HG02973 (cell line): ENCODE measurements around the gene HIGD1C.

Source experiments
- ATAC-seq: cut with Tn5 transposase; IDR thresholded peaks from one replicate; pipeline ENCODE4 v1.9.1; 2021; ENCODE audit warnings: moderate library complexity; ENCODE audit not compliant: unreplicated experiment

The HIGD1C gene

DNA sequence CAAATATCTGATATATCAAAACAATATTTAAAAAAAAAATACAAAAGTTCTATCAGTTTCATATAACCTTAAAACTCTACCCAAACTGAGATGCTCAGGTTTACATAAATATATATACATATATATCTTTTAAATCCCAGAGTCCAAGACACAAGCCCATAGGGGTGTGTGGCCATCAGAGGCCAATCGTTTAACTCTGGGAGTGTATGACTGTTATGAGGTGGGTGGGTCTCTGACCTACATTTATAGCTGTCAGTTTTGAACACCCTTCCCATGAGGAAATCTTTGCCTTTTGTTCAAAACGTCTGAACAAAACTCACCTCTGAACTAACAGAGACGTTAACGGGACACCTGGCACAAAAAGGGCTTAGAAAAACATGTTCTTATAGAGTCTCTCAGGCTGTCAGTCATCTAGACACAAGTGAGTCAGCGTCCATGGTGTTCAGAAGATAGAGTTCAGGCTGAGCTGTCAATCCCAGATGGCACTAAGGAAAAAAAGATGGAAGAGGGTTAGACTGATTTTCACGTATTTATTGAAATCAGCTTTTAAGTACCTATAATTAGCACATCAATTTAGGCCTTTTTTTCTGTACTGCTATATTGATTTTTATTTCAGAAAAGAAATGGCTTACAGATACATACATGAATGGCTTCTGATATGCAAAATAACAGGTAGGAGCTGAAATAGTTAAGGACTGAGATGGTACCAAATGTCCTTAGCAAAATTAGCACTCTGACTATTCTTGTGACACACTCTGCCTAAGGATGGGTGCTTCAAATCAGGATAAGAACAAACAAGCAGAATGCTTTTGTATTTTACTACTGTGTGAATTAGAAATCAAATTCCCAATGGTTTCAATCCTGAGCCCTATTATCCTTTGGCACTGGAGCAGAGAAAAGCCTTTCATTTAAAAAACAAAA is 29.2 kb downstream of the HIGD1C start:
- ATAC-seq: no peak

DNA sequence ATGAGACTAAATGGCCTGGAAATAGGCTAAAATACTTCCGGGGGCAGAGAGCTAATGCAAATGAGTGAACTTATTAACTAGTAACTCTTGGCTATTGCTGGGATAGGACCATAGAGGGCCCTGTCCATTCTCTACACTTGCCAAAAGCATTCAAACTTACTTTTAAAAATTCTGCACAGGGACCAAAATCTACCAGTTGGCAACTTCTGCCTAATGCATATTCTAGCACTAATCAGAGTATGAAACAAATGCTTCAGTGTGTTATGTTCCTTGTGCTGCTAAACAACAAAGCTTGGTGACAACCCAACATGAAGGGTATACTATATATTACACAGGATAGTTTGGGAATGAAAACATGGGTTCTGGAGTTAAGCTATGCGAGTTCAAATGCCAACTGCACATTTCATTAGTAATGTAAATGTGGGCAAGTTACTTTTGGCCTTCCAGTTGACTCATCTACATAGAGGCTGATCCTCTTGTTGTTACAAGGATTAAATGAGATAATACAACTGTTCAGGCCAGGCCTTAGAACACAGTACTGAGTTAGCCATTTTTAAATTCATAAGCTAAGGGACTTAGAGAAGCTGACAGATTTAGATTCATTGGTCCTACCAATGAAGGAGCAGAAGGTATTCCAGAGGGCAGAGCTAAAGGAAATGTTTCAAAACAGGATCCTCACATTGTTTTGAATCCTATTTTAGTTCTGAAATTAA is 32.4 kb downstream of the HIGD1C start:
- ATAC-seq: no peak

DNA sequence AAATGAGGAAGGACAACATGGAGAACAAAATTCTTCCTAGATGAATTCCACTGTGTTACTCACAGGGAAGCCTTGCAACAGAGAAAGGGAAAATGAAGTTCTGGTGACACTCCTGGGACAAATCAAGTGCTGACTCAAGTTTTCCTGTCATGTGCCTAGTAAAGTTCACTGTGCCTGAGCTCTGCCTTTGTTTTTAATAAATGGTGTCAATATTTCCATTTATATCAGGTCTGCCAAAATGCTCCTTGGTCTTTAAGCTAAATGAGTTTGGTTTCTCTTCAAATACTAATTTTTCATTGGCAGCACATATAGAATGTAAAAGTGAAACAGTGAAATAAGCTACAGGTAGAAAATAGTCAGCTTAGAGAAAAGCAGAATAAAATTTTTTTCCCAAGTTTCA is 33.0 kb downstream of the HIGD1C start:
- ATAC-seq: no peak

GRCh38 chr12:50986966-50987737 is 34.8 kb downstream of the HIGD1C start:
- no peak for ATAC-seq

- ATAC-seq: no peak
These were observed 35.7 kb downstream of the HIGD1C start for GRCh38 chr12:50988051-50988450.

DNA sequence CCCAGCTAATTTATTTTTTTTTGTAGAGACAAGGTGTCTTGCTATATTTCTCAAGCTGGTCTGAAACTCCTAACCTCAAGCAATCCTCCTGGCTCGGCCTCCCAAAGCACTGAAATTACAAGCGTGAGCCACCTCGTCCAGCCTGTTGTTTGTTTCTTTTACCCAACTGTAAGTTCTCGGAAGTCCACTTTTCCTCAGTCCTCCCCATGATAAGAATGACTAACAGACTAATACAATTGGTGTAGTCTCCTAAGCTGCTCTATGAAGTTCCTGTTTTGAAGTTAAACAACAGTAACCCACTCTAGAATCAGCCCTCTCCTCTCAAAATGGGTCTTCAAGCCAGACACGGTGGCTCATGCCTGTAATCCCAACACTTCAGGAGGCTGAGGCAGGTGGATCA is 36.5 kb downstream of the HIGD1C start:
- no peak for ATAC-seq

- no peak for ATAC-seq
These were observed 37.9 kb downstream of the HIGD1C start for GRCh38 chr12:50990147-50990727.

DNA sequence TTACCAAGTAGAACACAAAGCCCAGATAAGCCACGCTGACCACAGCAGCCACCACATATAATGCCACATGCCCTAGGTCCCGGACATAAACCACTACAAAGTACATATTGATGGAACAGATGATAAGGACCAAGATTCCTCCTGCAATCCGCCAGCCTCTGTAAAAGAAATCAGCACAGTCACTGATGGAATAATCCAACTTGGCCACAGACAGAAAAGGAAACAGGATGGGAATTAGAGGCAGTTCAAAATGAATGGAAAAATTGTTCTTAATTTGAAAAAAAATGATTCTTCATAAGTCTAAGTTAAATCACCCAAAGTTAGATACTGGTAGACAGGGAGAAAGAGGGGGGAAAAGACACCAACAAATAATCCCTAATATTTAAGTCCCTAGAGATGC is 38.4 kb downstream of the HIGD1C start:
- ATAC-seq: no peak

- no peak for ATAC-seq
These were observed 38.9 kb downstream of the HIGD1C start for GRCh38 chr12:50991291-50991690.

- ATAC-seq: no peak
These were observed 40.5 kb downstream of the HIGD1C start for GRCh38 chr12:50992819-50993218.

DNA sequence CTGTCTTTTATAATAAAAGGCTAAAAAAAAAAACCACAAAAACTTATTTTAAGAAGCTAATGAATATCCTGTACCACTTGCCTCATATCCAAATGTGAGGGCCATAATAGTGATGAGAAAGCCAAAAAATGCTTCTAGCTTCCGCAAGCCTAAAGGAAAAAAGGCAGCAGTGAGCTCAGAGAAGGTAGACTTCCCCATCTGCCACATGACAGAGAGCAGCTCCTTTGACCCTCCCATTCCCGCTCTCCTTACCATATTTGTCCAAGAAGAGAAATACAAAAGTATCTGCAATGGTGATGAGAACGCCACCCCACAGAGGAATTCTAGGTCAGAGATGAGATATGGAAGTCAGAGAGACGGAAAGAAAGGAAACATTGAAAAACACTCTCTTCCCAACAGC is 46.7 kb downstream of the HIGD1C start:
- ATAC-seq: no peak

GRCh38 chr12:51000245-51000644 is 47.9 kb downstream of the HIGD1C start:
- ATAC-seq: no peak

GRCh38 chr12:51001799-51002198 is 49.5 kb downstream of the HIGD1C start:
- no peak for ATAC-seq

- ATAC-seq: no peak
These were observed 52.2 kb downstream of the HIGD1C start for GRCh38 chr12:51004504-51004903.

- ATAC-seq: no peak
These were observed 52.7 kb downstream of the HIGD1C start for GRCh38 chr12:51005030-51005429.

GRCh38 chr12:51005671-51006070 is 53.3 kb downstream of the HIGD1C start:
- no peak for ATAC-seq

- no peak for ATAC-seq
These were observed 56.1 kb downstream of the HIGD1C start for GRCh38 chr12:51008329-51009055.

- ATAC-seq: no peak
These were observed 56.7 kb downstream of the HIGD1C start for GRCh38 chr12:51009056-51009440.

DNA sequence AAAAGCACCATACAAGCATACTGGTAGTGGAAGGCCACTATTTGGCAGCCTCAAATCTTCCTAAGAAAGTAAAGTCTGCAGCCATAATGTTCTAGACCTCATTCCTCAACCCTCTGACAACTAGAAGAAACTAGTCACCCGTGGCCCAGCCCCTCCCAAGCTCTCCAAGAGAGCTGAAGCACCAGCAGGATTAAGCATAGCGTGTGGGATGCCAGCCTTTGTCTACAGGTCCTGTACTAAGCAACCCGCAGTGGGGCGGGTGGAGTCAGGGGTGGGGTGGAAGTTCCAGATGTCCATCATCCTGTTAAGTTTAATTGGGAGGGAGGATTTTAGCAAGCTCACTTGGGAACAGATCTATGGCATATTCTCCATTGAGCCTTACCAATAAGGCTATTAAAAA is 59.6 kb downstream of the HIGD1C start:
- no peak for ATAC-seq

- ATAC-seq: no peak
These were observed 60.4 kb downstream of the HIGD1C start for GRCh38 chr12:51012570-51013236.
